HepG2 (cell line): ENCODE measurements around the gene ONECUT1. TPM values are rescaled to one million over a fixed set of nuclear protein-coding genes. Genes with fewer than 3 reads are reported as not detected.

Experiments used
- ATAC-seq: fragments of 200-7000 bp; cut with Tn5 transposase; 3 replicates; pipeline ENCODE4 v1.9.1; 2020; ENCODE audit warnings: mild to moderate bottlenecking, moderate library complexity
- BruUV-seq: library from RNA; stranded (reverse); fragments of 400-500 nt; replicated peaks from 2 replicates; lab custom pipeline; 2021; lab: Mats Ljungman, UMichigan
- CTCF ChIA-PET: fragments of 300-600 bp; formaldehyde crosslinking; extraction: SDS; loops from one replicate; lab custom pipeline; 2021; ENCODE audit warnings: low total read pairs, inconsistent platforms, low intra/inter-chr PET ratio; lab: Yijun Ruan, JAX
- POLR2A ChIA-PET: fragments of 350-600 bp; sonication (Branson Sonifier 250); formaldehyde crosslinking; loops from one replicate; lab custom pipeline; 2020; ENCODE audit warnings: antibody characterized with exemption, inconsistent platforms; lab: Yijun Ruan, JAX
- DNase-seq: peaks from one replicate; pipeline ENCODE4 v3.0.0-alpha.2; 2015; ENCODE audit warnings: low spot score
- FAIRE-seq: peaks from 3 replicates; lab custom pipeline; 2011; peaks lifted over from hg19 to GRCh38; lab: Jason Lieb, UNC
- H2AFZ ChIP-seq: one replicate; pipeline ENCODE4 v1.6.1; 2011; ENCODE audit warnings: low read length, inconsistent platforms
- H3K27ac ChIP-seq: fragments of 300-600 bp; 3 replicates; pipeline ENCODE4 v1.8.0; 2011; ENCODE audit warnings: mixed run types, mild to moderate bottlenecking, mixed read lengths, low read length, inconsistent platforms; ENCODE audit not compliant: insufficient read depth; ENCODE audit errors: extremely low read length
- H3K27me3 ChIP-seq, 2 experiments: fragments of 200-600 bp in 1 of 2; 2 replicates in 1 of 2; 3 replicates in 1 of 2; pipeline versions ENCODE4 v1.6.0 to v1.8.0; 2011; ENCODE audit warnings: low read length in 2 of 2, mild to moderate bottlenecking in 2 of 2, moderate library complexity in 2 of 2, inconsistent platforms in 1 of 2; ENCODE audit not compliant: insufficient read depth in 2 of 2, control insufficient read depth in 1 of 2
- H3K36me3 ChIP-seq, 2 experiments: fragments of 200-600 bp in 1 of 2; replicated peaks in 1 of 2; 2 replicates in 1 of 2; 3 replicates in 1 of 2; pipeline versions ENCODE4 v1.5.1 to v1.8.0; 2011; ENCODE audit warnings: low read length in 2 of 2, inconsistent platforms in 1 of 2; ENCODE audit not compliant: insufficient read depth in 2 of 2, control insufficient read depth in 1 of 2
- H3K4me1 ChIP-seq: 2 replicates; pipeline ENCODE4 v1.5.1; 2012; ENCODE audit warnings: low read length, inconsistent platforms; ENCODE audit not compliant: insufficient read depth
- H3K4me2 ChIP-seq: 2 replicates; pipeline ENCODE4 v1.6.0; 2011; ENCODE audit warnings: low read depth, low read length, inconsistent platforms
- H3K4me3 ChIP-seq, 3 experiments: fragments of 200-600 bp in 1 of 3; sonication (generic), shearing (Covaris generic) in 1 of 3; replicated peaks in 1 of 3; 2 replicates each; pipeline ENCODE4 v1.5.1; 2011 to 2016; ENCODE audit warnings: low read length in 3 of 3, inconsistent platforms in 2 of 3, low read depth in 2 of 3, mild to moderate bottlenecking in 2 of 3, control low read depth in 1 of 3, mixed read lengths in 1 of 3; ENCODE audit not compliant: insufficient read depth in 1 of 3
- H3K79me2 ChIP-seq: one replicate; pipeline ENCODE4 v1.6.1; 2011; ENCODE audit warnings: low read length, inconsistent platforms; ENCODE audit not compliant: insufficient read depth
- H3K9ac ChIP-seq: 2 replicates; pipeline ENCODE4 v1.6.0; 2011; ENCODE audit warnings: mild to moderate bottlenecking, low read depth, low read length, inconsistent platforms; ENCODE audit not compliant: insufficient read depth
- H3K9me3 ChIP-seq: 2 replicates; pipeline ENCODE4 v1.5.1; 2012; ENCODE audit warnings: mild to moderate bottlenecking, low read length
- H4K20me1 ChIP-seq: 2 replicates; pipeline ENCODE4 v1.6.0; 2011; ENCODE audit warnings: inconsistent platforms, mild to moderate bottlenecking, low read length, moderate library complexity; ENCODE audit not compliant: insufficient read depth
- GTF3A ChIP-seq: sonication (generic); formaldehyde crosslinking; conservative IDR thresholded peaks from 2 replicates; pipeline ENCODE4 v1.4.0; 2020; ENCODE audit warnings: mild to moderate bottlenecking, missing genetic modification reagents
- MZF1 ChIP-seq: sonication (generic); formaldehyde crosslinking; IDR thresholded peaks from 2 replicates; pipeline ENCODE4 v1.8.1; 2023; ENCODE audit warnings: mild to moderate bottlenecking, missing genetic modification reagents, borderline replicate concordance
- TIGD3 ChIP-seq: sonication (generic); formaldehyde crosslinking; IDR thresholded peaks from 2 replicates; pipeline ENCODE4 v1.5.1; 2020; ENCODE audit warnings: mild to moderate bottlenecking, missing genetic modification reagents, borderline replicate concordance
- ZFX ChIP-seq: sonication (generic); formaldehyde crosslinking; IDR thresholded peaks from 2 replicates; pipeline ENCODE4 v1.4.0; 2020; ENCODE audit warnings: mild to moderate bottlenecking, low read depth, missing genetic modification reagents, moderate library complexity
- ZNF101 ChIP-seq: sonication (generic); formaldehyde crosslinking; IDR thresholded peaks from 2 replicates; pipeline ENCODE4 v1.4.0; 2020; ENCODE audit warnings: mild to moderate bottlenecking, low read depth, missing genetic modification reagents, borderline replicate concordance
- ZNF501 ChIP-seq: sonication (generic); formaldehyde crosslinking; IDR thresholded peaks from 2 replicates; pipeline ENCODE4 v1.5.1; 2020; ENCODE audit warnings: mild to moderate bottlenecking, moderate library complexity, missing genetic modification reagents
- ZNF513 ChIP-seq: sonication (generic); formaldehyde crosslinking; conservative IDR thresholded peaks from 2 replicates; pipeline ENCODE4 v1.5.0; 2020; ENCODE audit warnings: missing genetic modification reagents
- ZSCAN20 ChIP-seq: sonication (generic); formaldehyde crosslinking; IDR thresholded peaks from 2 replicates; pipeline ENCODE4 v1.4.0; 2020; ENCODE audit warnings: missing genetic modification reagents, mild to moderate bottlenecking, borderline replicate concordance
- WGBS: methylation state at CpG from one replicate; pipeline ENCODE4 v1.1.6; 2017; ENCODE audit warnings: low lambda C conversion rate; 5-methylcytosine and 5-hydroxymethylcytosine counted together
- in situ Hi-C: cut with HindIII; loops from 2 replicates; pipeline ENCODE4 v1.10.0; 2017; ENCODE audit warnings: low pct_unique_long_range_greater_than_20kb; ENCODE audit not compliant: extremely low pct_ligation_motif_present
- intact Hi-C: fragments of 100-400 bp; cut with micrococcal nuclease; formaldehyde crosslinking; loops from one replicate; pipeline ENCODE4 v1.10.0; 2022; ENCODE audit not compliant: unreplicated experiment
- polyA plus RNA-seq, 8 experiments: library from polyadenylated mRNA; depleted of rRNA in 3 of 8; stranded (reverse) in 7 of 8; unstranded in 1 of 8; fragments of >200 nt; fragmentation: Illumina TruSeq in 4 of 8; extraction: Trizol in 4 of 8; gene quantifications; 2 replicates each; pipeline versions ENCODE4 v1.2.1 to v1.2.3, GENCODE V29; 2011 to 2016; ENCODE audit warnings: low read depth in 4 of 8, missing spikeins in 1 of 8, mixed read lengths in 1 of 8; ENCODE audit not compliant: insufficient read depth in 1 of 8
- total RNA-seq, 5 experiments: library from RNA; depleted of rRNA; stranded (reverse); fragments of >200 nt; fragmentation: Illumina TruSeq; extraction: Trizol; gene quantifications; 2 replicates each; pipeline ENCODE4 v1.2.3, GENCODE V29; 2016; ENCODE audit warnings: low read depth in 1 of 5

Gene ONECUT1
- total and polyA plus RNA-seq, 2 of the 13 experiments (the other 11 are each of a cell fraction or from before 2014, with no cell fraction given), result 3.5 to 9.1 TPM

DNA sequence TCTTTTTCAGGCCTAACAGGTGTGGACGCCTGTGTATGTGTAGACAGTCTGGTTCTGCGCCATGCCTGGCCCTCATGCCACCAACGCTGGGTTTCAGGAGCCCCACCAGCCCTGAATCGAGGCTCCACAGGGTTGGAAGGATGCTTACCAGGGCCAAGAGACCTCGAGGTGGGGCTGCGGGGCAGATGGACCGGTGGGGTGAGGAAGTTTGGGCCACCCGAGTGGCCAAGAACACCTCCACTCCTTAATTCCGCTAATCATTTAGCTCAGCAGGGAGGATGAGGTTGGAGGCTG is 6.0 kb upstream of the ONECUT1 start:
- Histone ChIP-seq H4K20me1 (no peaks in the 10 kb centered on the region), H3K27ac (no peak overlapping the region), H2AFZ (no peak overlapping the region), H3K36me3 (no peaks in the 10 kb centered on the region), H3K79me2 (no peaks in the 10 kb centered on the region), H3K9me3 (no peaks in the 10 kb centered on the region), H3K4me3 (no peak overlapping the region), H3K4me2 (no peak overlapping the region), H3K9ac (no peak overlapping the region), H3K27me3 (peaks cover 8 to 64% of the 10 kb centered on the region in 2 experiments), H3K4me1 (peaks cover 19% of the 10 kb centered on the region)
- intact Hi-C loops (no loop called here), in situ Hi-C loops (no loop called here)
- FAIRE-seq, result no peak
- BruUV-seq, result no TSS peak
- no peak for TF ChIP-seq ZFX (CRISPR knock-in tag)
- ChIA-PET CTCF (no interaction called here), POLR2A (interaction anchor here (1.2 kb wide), 1 partner anchor 10 kb away, joined by 3 read pairs; no protein-coding TSS in a partner anchor)
- ATAC-seq, result no peak
- 48% methylated on average over 9 of the region's 9 CpGs for WGBS
- DNase-seq, result no peak

DNA sequence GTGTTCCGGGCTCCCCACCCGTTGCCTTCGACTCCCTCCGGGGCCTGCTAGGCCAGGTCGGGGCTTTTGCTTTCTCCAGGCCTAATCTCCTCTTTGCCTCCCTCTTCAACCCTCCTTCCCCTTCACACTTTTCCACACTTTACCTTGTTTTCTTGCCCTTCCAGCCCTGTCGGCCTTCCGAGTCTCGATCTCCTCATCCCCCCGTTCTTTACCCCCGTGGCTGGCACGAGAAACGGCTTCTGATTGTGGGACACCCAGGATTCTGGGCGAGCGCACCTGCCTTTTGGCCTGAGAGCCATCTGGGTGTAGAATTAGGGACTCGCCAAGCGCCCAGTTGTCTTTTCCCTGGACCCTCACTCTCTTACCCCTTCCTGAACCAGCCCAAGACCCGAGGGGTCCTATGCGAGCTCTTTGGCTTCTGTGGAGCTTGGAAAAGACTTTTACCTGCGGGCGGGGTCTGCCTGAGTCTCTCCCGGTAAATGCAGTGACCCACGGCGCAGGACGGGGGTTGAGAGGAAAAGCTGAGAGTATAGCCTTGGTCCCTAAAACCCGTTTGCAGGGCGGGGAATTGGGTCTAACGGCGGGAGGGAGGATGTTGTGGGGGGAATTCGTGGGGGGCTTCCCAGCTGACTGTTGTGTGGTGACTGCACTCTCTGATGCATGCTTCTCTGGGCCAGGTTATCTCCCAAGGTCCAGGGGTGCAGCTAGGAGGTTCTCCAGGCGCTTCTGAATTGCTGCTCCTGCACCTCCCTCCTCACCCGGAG is 5.5 kb upstream of the ONECUT1 start:
- CTCF ChIA-PET, result no interaction called here
- in situ Hi-C loops, result no loop called here
- Histone ChIP-seq H3K9ac (no peak overlapping the region), H3K9me3 (no peaks in the 10 kb centered on the region), H3K4me1 (peaks cover 19% of the 10 kb centered on the region)
- intact Hi-C loops, result no loop called here
- TF ChIP-seq ZNF101 (CRISPR knock-in tag) (no peak), ZSCAN20 (CRISPR knock-in tag) (no peak), TIGD3 (CRISPR knock-in tag) (no peak), MZF1 (CRISPR knock-in tag) (no peak), ZNF501 (CRISPR knock-in tag) (no peak), GTF3A (CRISPR knock-in tag) (no peak), ZNF513 (no peak)
- TF ChIP-seq, all 625 proteins: peak for 0
- H3K27ac ChIP-seq, result no peak overlapping the region
- no peak overlapping the region for H3K4me3 ChIP-seq
- no TSS peak for BruUV-seq
- no peaks in the 10 kb centered on the region for H3K36me3 ChIP-seq
- ATAC-seq (no peak), DNase-seq (no peak), FAIRE-seq (no peak)
- no peak overlapping the region for H2AFZ ChIP-seq
- no peaks in the 10 kb centered on the region for H4K20me1 ChIP-seq
- peaks cover 8 to 60% of the 10 kb centered on the region in 2 experiments for H3K27me3 ChIP-seq
- H3K4me2 ChIP-seq, result no peak overlapping the region
- no peaks in the 10 kb centered on the region for H3K79me2 ChIP-seq
- WGBS, result 42% methylated on average over 26 of the region's 31 CpGs
- POLR2A ChIA-PET, result interaction anchor here (1.2 kb wide), 1 partner anchor 9 kb away, joined by 3 read pairs; no protein-coding TSS in a partner anchor
